Mesothelial cell of epicardium (in vitro differentiated cells): Measurements from ENCODE around the gene ZDHHC18. TPM values are rescaled to one million over a fixed set of nuclear protein-coding genes. Genes with fewer than 3 reads are reported as not detected.

Source experiments
- DNase-seq, 2 experiments: peaks; one replicate each; pipeline ENCODE4 v3.0.0; 2021; ENCODE audit warnings: low spot score in 2 of 2; ENCODE audit not compliant: unreplicated experiment in 2 of 2
- H3K27ac Mint-ChIP-seq: 2 replicates; pipeline ENCODE4 v1.8.0; 2021; ENCODE audit warnings: mixed read lengths
- H3K27me3 Mint-ChIP-seq: 2 replicates; pipeline ENCODE4 v1.8.0; 2021; ENCODE audit warnings: low read depth, mixed read lengths
- H3K36me3 Mint-ChIP-seq: 2 replicates; pipeline ENCODE4 v1.8.0; 2021; ENCODE audit warnings: mixed read lengths
- H3K4me1 Mint-ChIP-seq: 2 replicates; pipeline ENCODE4 v1.8.0; 2021; ENCODE audit warnings: mixed read lengths
- H3K4me3 Mint-ChIP-seq: 2 replicates; pipeline ENCODE4 v1.8.0; 2021; ENCODE audit warnings: mild to moderate bottlenecking, moderate library complexity, mixed read lengths
- H3K9me3 Mint-ChIP-seq: 2 replicates; pipeline ENCODE4 v1.8.0; 2021; ENCODE audit warnings: mixed read lengths
- total RNA-seq: library from RNA; stranded (reverse); gene quantifications from 3 replicates; pipeline ENCODE4 v1.2.1, GENCODE V29; 2021
- TF ChIP-seq, protein P1 (sequence below): fragments of 200-600 bp; sonication (generic); IDR thresholded peaks from one replicate; pipeline ENCODE4 v1.5.0; 2021; ENCODE audit warnings: antibody characterized with exemption; ENCODE audit not compliant: unreplicated experiment

The ZDHHC18 gene
- total RNA-seq, 1 donor from 2014 or later, result 28.8 TPM

DNA sequence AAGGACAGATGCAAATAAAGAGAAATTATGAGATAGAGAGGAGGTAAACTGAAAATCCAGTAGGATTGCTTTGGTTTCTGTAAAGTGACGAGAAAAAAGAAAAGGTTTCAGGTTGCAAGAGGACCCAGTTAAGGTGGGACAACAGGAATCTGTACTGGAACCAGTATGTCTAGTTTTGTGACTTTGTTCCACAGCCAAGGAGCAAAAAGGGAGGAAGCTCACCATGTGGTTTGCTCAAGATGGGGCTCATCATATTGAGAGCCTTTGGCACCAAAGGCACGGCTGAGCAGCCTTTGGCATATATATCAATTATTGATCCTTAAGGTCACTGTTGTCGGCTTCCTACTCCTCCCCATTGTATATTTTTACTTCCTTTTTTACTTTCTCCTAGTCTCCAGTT, 1.8 kb upstream of the ZDHHC18 start:
- no peaks in the 10 kb centered on the region for H3K27me3 Mint-ChIP-seq
- TF ChIP-seq, protein P1, sequence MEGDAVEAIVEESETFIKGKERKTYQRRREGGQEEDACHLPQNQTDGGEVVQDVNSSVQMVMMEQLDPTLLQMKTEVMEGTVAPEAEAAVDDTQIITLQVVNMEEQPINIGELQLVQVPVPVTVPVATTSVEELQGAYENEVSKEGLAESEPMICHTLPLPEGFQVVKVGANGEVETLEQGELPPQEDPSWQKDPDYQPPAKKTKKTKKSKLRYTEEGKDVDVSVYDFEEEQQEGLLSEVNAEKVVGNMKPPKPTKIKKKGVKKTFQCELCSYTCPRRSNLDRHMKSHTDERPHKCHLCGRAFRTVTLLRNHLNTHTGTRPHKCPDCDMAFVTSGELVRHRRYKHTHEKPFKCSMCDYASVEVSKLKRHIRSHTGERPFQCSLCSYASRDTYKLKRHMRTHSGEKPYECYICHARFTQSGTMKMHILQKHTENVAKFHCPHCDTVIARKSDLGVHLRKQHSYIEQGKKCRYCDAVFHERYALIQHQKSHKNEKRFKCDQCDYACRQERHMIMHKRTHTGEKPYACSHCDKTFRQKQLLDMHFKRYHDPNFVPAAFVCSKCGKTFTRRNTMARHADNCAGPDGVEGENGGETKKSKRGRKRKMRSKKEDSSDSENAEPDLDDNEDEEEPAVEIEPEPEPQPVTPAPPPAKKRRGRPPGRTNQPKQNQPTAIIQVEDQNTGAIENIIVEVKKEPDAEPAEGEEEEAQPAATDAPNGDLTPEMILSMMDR, result no peak
- peak overlapping the region; percentile 95 for H3K27ac Mint-ChIP-seq
- H3K4me1 Mint-ChIP-seq, result peaks cover 43% of the 10 kb centered on the region
- no peaks in the 10 kb centered on the region for H3K9me3 Mint-ChIP-seq
- H3K4me3 Mint-ChIP-seq, result no peak overlapping the region
- no peak for DNase-seq
- no peaks in the 10 kb centered on the region for H3K36me3 Mint-ChIP-seq

DNA sequence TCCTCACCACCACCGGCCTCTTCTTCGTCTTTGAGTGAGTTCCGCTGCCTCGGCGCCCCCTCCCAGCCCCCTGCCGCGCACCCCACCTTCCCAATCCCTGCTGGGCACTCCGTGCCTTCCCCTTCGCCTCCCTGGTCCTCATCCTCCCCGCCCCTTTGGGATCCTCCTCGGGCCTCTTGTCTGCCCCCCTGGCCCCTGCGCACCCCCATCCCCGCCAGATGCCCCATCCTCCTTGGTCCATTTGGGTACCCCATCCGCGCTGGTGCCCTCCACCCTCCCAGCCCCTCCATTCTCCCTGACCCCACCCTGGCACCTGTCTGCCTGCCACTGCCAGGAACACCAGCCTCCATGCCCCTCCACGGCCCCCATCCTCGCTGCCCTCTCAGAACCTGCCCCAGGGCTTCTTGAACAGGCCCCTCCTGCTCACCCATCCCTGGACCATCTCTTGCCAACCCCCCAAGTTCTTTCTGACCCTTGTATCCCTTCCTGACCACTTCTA, 667 bp downstream of the ZDHHC18 start:
- no peaks in the 10 kb centered on the region for H3K9me3 Mint-ChIP-seq
- TF ChIP-seq, protein P1, result no peak
- peak overlapping the region; percentile 88 for H3K27ac Mint-ChIP-seq
- peaks cover 43% of the 10 kb centered on the region for H3K4me1 Mint-ChIP-seq
- H3K27me3 Mint-ChIP-seq, result no peaks in the 10 kb centered on the region
- H3K4me3 Mint-ChIP-seq, result peak overlapping the region; percentile 85
- no peak for DNase-seq
- no peaks in the 10 kb centered on the region for H3K36me3 Mint-ChIP-seq

DNA sequence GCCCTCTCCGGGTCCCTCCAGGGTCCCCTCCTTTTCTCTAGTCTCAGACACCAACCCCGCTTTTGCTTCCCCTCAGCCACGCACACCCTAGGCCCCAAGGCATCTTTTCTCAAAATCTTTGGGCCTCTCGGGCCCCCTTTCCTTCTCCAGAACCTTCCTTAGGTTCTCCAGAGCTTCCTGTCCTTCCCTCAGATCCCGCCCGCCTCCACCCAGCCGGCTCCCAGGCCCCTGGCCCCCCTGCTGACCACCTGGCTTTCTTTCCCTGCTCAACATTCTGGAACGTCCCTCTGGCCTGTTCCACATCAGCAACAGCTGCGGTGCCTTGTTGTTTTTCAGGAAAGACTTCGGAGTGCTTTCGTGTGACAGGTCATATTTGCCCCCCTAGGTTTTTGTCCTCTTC, 1.2 kb downstream of the ZDHHC18 start:
- DNase-seq, result no peak
- Mint-ChIP-seq H3K4me3 (peak overlapping the region; percentile 85), H3K27me3 (no peaks in the 10 kb centered on the region), H3K4me1 (peaks cover 43% of the 10 kb centered on the region), H3K27ac (peak overlapping the region; percentile 88), H3K36me3 (peaks cover 4% of the 10 kb centered on the region), H3K9me3 (no peaks in the 10 kb centered on the region)
- TF ChIP-seq, protein P1, result no peak

DNA sequence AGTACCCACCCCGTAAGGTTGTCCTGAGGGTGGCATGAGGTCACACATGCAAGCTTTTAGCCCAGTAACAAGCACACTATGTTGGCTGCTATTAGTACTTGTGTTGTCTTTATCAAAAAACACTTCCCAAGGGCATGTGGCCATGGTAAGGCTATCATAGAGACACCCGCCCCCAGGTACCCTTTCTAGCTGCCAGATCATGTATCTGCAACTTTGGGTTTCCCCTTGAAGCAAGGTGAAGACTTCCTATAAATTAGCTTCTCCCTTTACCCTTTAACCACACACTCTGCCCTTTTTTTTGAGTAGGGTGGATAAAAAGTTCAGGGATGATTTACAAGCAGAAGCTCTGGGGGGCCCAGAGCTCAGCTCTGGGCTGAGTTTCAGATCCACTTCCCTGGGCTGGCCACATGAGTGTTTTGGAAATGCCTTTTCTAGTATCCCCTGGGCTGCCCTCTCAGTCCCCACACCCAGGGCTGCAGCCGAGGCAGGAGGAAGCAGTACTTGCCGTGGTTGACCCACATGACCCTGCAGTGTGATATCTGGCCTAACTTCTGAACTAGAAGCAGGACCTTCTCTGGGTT, 2.0 kb downstream of the ZDHHC18 start:
- peak overlapping the region; percentile 85 for H3K4me3 Mint-ChIP-seq
- H3K36me3 Mint-ChIP-seq, result peaks cover 5% of the 10 kb centered on the region
- TF ChIP-seq, protein P1, result no peak
- no peaks in the 10 kb centered on the region for H3K27me3 Mint-ChIP-seq
- H3K4me1 Mint-ChIP-seq, result peaks cover 43% of the 10 kb centered on the region
- no peak for DNase-seq
- no peak overlapping the region for H3K27ac Mint-ChIP-seq
- H3K9me3 Mint-ChIP-seq, result no peaks in the 10 kb centered on the region

DNA sequence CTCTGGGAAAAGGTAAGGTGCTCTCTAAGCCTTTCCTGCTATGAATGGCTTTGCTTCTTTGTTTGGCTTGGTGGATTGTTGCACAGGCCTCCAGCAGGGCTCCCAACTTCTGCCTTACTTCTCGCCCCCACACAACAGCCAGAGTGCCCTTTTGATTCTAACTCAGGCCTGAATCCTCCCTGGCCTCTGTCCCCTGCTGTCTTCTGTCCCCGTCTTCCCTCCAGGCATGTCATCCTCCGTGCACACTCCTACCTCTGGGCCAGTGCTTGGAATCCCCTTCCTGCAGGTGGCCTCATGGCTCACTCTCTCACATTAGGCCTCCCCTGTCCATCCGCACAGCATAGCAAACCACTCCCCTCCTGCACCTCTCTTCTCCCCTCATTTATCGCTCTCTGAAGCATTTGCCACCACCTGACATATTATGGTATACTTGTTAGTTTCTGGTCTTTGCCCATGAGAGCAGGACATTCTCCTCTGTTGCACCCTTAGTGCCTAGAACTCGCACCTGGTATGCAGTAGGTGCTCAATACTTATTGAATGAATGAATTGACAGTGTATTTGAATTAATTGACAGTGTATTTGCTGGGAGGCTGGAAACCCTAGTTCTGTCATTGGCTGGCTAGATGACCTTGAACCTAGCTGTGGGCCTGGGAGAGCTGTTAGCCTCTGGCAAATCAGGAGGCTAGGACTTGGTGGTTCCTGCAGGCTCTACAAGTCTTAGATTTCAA, 2.9 kb downstream of the ZDHHC18 start:
- H3K9me3 Mint-ChIP-seq, result no peaks in the 10 kb centered on the region
- peak overlapping the region; percentile 15 for H3K4me3 Mint-ChIP-seq
- no peak overlapping the region for H3K27ac Mint-ChIP-seq
- TF ChIP-seq, protein P1, result no peak
- DNase-seq, result no peak
- no peaks in the 10 kb centered on the region for H3K27me3 Mint-ChIP-seq
- H3K36me3 Mint-ChIP-seq, result peaks cover 11% of the 10 kb centered on the region
- peaks cover 42% of the 10 kb centered on the region for H3K4me1 Mint-ChIP-seq
